HepG2 (cell line): ENCODE measurements around the gene PPP1R13B. TPM values are rescaled to one million over a fixed set of nuclear protein-coding genes. Genes with fewer than 3 reads are reported as not detected.

Experiments
- AKAP8 ChIP-seq: sonication (generic); formaldehyde crosslinking; IDR thresholded peaks from 2 replicates; pipeline ENCODE4 v1.5.1; 2020; ENCODE audit warnings: mild to moderate bottlenecking, missing genetic modification reagents
- AKNA ChIP-seq: sonication (generic); formaldehyde crosslinking; IDR thresholded peaks from 2 replicates; pipeline ENCODE4 v1.4.0; 2020; ENCODE audit warnings: missing genetic modification reagents, borderline replicate concordance
- BATF2 ChIP-seq: sonication (generic); formaldehyde crosslinking; IDR thresholded peaks from 2 replicates; pipeline ENCODE4 v1.8.0; 2022; ENCODE audit warnings: mild to moderate bottlenecking, missing genetic modification reagents, moderate library complexity
- CBFB ChIP-seq: sonication (generic); formaldehyde crosslinking; IDR thresholded peaks from 2 replicates; pipeline ENCODE4 v1.4.0; 2020; ENCODE audit warnings: missing genetic modification reagents
- CCDC6 ChIP-seq: sonication (generic); formaldehyde crosslinking; IDR thresholded peaks from 2 replicates; pipeline ENCODE4 v1.8.1; 2022; ENCODE audit warnings: mild to moderate bottlenecking, missing genetic modification reagents, moderate library complexity
- NFATC3 ChIP-seq: sonication (generic); formaldehyde crosslinking; IDR thresholded peaks from 2 replicates; pipeline ENCODE4 v1.5.1; 2020; ENCODE audit warnings: mild to moderate bottlenecking, missing genetic modification reagents
- ONECUT2 ChIP-seq: sonication (generic); formaldehyde crosslinking; IDR thresholded peaks from 2 replicates; pipeline ENCODE4 v1.4.0; 2020; ENCODE audit warnings: missing genetic modification reagents
- RAD21 ChIP-seq: fragments of 450-650 bp; formaldehyde crosslinking; IDR thresholded peaks from 2 replicates; pipeline ENCODE4 v1.5.0; 2020; ENCODE audit warnings: mild to moderate bottlenecking
- RFX1 ChIP-seq: fragments of 450-650 bp; IDR thresholded peaks from 2 replicates; pipeline ENCODE4 v1.6.1; 2017
- SAFB2 ChIP-seq: sonication (generic); formaldehyde crosslinking; IDR thresholded peaks from 2 replicates; pipeline ENCODE4 v1.5.1; 2020; ENCODE audit warnings: missing genetic modification reagents, low read depth, mild to moderate bottlenecking, borderline replicate concordance
- ZNF10 ChIP-seq: sonication (generic); formaldehyde crosslinking; IDR thresholded peaks from 2 replicates; pipeline ENCODE4 v1.4.0; 2020; ENCODE audit warnings: mild to moderate bottlenecking, low read depth, missing genetic modification reagents, borderline replicate concordance
- ZNF101 ChIP-seq: sonication (generic); formaldehyde crosslinking; IDR thresholded peaks from 2 replicates; pipeline ENCODE4 v1.4.0; 2020; ENCODE audit warnings: mild to moderate bottlenecking, low read depth, missing genetic modification reagents, borderline replicate concordance
- ZNF138 ChIP-seq: sonication (generic); formaldehyde crosslinking; IDR thresholded peaks from 2 replicates; pipeline ENCODE4 v1.5.0; 2020; ENCODE audit warnings: mild to moderate bottlenecking, low read depth, missing genetic modification reagents
- ZNF260 ChIP-seq: sonication (generic); formaldehyde crosslinking; IDR thresholded peaks from 2 replicates; pipeline ENCODE4 v1.4.0; 2020; ENCODE audit warnings: missing genetic modification reagents, low read depth, mild to moderate bottlenecking, borderline replicate concordance
- ZNF446 ChIP-seq: sonication (generic); formaldehyde crosslinking; IDR thresholded peaks from 2 replicates; pipeline ENCODE4 v1.5.0; 2020; ENCODE audit warnings: mild to moderate bottlenecking, missing genetic modification reagents
- ZNF616 ChIP-seq: sonication (generic); formaldehyde crosslinking; IDR thresholded peaks from 2 replicates; pipeline ENCODE4 v1.5.0; 2020; ENCODE audit warnings: low read depth, mild to moderate bottlenecking, missing genetic modification reagents
- ZNF850 ChIP-seq: sonication (generic); formaldehyde crosslinking; conservative IDR thresholded peaks from 2 replicates; pipeline ENCODE4 v1.9.0; 2021; ENCODE audit warnings: mild to moderate bottlenecking, missing genetic modification reagents
- polyA plus RNA-seq, 8 experiments: library from polyadenylated mRNA; depleted of rRNA in 3 of 8; stranded (reverse) in 7 of 8; unstranded in 1 of 8; fragments of >200 nt; fragmentation: Illumina TruSeq in 4 of 8; extraction: Trizol in 4 of 8; gene quantifications; 2 replicates each; pipeline versions ENCODE4 v1.2.1 to v1.2.3, GENCODE V29; 2011 to 2016; ENCODE audit warnings: low read depth in 4 of 8, missing spikeins in 1 of 8, mixed read lengths in 1 of 8; ENCODE audit not compliant: insufficient read depth in 1 of 8
- total RNA-seq, 5 experiments: library from RNA; depleted of rRNA; stranded (reverse); fragments of >200 nt; fragmentation: Illumina TruSeq; extraction: Trizol; gene quantifications; 2 replicates each; pipeline ENCODE4 v1.2.3, GENCODE V29; 2016; ENCODE audit warnings: low read depth in 1 of 5
- TF ChIP-seq, protein P1 (sequence below): sonication (generic); formaldehyde crosslinking; IDR thresholded peaks from 2 replicates; pipeline ENCODE4 v1.4.0; 2020; ENCODE audit warnings: missing genetic modification reagents, borderline replicate concordance
- TF ChIP-seq, protein P2 (sequence below): sonication (generic); formaldehyde crosslinking; conservative IDR thresholded peaks from 2 replicates; pipeline ENCODE4 v1.4.0; 2020; ENCODE audit warnings: missing genetic modification reagents

The PPP1R13B gene
- total and polyA plus RNA-seq, 2 of the 13 experiments (the other 11 are each of a cell fraction or from before 2014, with no cell fraction given) = 4.6 to 9.4 TPM

DNA sequence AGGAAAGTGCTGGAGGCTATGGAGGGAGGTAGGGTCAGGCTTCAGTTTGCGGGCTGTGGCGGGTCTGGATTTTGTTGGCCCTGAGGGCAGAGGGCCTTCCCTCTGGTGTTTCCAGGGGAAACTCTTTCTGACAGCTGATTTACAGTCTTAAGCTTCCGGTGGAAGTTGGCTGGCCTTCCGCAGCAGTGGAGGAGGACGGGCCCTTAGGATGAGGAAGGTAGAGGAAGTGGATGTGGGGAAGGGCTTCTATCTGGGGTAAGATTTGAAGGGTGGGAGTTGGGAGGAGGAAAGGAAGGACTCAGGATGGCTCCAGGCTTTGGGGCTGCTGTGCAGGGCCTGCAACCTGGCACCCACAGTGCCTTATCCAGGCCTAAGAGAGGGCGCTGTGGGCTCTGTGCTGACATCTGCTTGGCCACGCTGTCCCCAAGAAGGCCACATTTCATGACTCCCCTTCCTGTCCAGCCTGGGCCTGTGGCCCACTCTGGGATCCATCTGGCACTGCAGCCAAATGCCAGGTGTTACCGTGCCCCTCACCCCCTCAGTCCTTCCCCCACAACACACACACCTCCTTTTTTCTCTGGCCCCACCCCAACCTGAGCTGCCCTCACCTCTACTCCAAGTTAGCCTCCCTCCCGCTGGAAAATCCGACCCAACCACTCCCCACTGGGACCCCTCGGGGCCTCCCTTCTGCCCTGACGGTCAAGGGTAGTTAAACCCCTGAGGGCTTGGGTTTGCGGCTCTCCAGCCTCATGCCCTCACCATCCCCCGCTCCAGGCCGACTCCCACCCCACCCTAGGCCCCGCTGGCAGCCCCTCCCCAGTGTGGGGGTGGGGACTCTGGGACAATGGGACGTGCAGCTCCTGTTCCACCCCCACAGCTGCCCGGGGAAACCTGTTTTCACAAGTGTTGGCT is 7.7 kb upstream of the PPP1R13B start (continued):
- no peak for TF ChIP-seq AKNA (CRISPR knock-in tag)
- no peak for TF ChIP-seq ZNF138 (CRISPR knock-in tag)
- TF ChIP-seq RFX1 = no peak
- peak; percentile 64; the same call in 1 of the 2 replicates for TF ChIP-seq SAFB2
- TF ChIP-seq, protein P1, sequence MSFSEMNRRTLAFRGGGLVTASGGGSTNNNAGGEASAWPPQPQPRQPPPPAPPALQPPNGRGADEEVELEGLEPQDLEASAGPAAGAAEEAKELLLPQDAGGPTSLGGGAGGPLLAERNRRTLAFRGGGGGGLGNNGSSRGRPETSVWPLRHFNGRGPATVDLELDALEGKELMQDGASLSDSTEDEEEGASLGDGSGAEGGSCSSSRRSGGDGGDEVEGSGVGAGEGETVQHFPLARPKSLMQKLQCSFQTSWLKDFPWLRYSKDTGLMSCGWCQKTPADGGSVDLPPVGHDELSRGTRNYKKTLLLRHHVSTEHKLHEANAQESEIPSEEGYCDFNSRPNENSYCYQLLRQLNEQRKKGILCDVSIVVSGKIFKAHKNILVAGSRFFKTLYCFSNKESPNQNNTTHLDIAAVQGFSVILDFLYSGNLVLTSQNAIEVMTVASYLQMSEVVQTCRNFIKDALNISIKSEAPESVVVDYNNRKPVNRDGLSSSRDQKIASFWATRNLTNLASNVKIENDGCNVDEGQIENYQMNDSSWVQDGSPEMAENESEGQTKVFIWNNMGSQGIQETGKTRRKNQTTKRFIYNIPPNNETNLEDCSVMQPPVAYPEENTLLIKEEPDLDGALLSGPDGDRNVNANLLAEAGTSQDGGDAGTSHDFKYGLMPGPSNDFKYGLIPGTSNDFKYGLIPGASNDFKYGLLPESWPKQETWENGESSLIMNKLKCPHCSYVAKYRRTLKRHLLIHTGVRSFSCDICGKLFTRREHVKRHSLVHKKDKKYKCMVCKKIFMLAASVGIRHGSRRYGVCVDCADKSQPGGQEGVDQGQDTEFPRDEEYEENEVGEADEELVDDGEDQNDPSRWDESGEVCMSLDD (CRISPR knock-in tag) = no peak
- no peak for TF ChIP-seq BATF2 (CRISPR knock-in tag)
- no peak for TF ChIP-seq AKAP8 (CRISPR knock-in tag)
- TF ChIP-seq ZNF260 (CRISPR knock-in tag) = no peak
- TF ChIP-seq CBFB (CRISPR knock-in tag) = no peak
- no peak for TF ChIP-seq ONECUT2
- peak; percentile 58; the same call in 1 of the 2 replicates for TF ChIP-seq NFATC3 (CRISPR knock-in tag)
- TF ChIP-seq ZNF101 = no peak
- no peak for TF ChIP-seq ZNF616 (CRISPR knock-in tag)
- TF ChIP-seq ZNF446 (CRISPR knock-in tag) = 0 out of 2 replicates have a peak, but pooled peaks have one; percentile 36
- no peak for TF ChIP-seq CCDC6 (CRISPR knock-in tag)
- TF ChIP-seq RAD21 (CRISPR knock-in tag) = 0 out of 2 replicates have a peak, but pooled peaks have one; percentile 32
- no peak for TF ChIP-seq ZNF850
- TF ChIP-seq, protein P2, sequence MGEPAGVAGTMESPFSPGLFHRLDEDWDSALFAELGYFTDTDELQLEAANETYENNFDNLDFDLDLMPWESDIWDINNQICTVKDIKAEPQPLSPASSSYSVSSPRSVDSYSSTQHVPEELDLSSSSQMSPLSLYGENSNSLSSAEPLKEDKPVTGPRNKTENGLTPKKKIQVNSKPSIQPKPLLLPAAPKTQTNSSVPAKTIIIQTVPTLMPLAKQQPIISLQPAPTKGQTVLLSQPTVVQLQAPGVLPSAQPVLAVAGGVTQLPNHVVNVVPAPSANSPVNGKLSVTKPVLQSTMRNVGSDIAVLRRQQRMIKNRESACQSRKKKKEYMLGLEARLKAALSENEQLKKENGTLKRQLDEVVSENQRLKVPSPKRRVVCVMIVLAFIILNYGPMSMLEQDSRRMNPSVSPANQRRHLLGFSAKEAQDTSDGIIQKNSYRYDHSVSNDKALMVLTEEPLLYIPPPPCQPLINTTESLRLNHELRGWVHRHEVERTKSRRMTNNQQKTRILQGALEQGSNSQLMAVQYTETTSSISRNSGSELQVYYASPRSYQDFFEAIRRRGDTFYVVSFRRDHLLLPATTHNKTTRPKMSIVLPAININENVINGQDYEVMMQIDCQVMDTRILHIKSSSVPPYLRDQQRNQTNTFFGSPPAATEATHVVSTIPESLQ (CRISPR knock-in tag) = no peak
- no peak for TF ChIP-seq ZNF10 (CRISPR knock-in tag)
